HFFc6 (cell line): ENCODE data around the gene ATP5MC2. TPM values are rescaled to one million over a fixed set of nuclear protein-coding genes. Genes with fewer than 3 reads are reported as not detected.
A peak's percentile ranks its signal among the peaks of the same experiment; 100 is the strongest.

Experiments
- DNase-seq: peaks from one replicate; pipeline ENCODE4 v3.0.0-alpha.2; 2018
- H3K27ac Mint-ChIP-seq: 2 replicates; pipeline ENCODE4 v1.8.0; 2020; ENCODE audit warnings: mild to moderate bottlenecking, mixed read lengths
- H3K27me3 Mint-ChIP-seq: 2 replicates; pipeline ENCODE4 v1.8.0; 2021; ENCODE audit warnings: mild to moderate bottlenecking, moderate library complexity, mixed read lengths; ENCODE audit not compliant: insufficient read depth
- H3K36me3 Mint-ChIP-seq: 2 replicates; pipeline ENCODE4 v1.8.0; 2021; ENCODE audit warnings: low read depth, mixed read lengths
- H3K4me1 Mint-ChIP-seq: 2 replicates; pipeline ENCODE4 v1.8.0; 2020; ENCODE audit warnings: low read depth, mixed read lengths
- H3K4me3 Mint-ChIP-seq: 2 replicates; pipeline ENCODE4 v1.8.0; 2020; ENCODE audit warnings: mild to moderate bottlenecking, moderate library complexity, mixed read lengths
- H3K9me3 Mint-ChIP-seq: 2 replicates; pipeline ENCODE4 v1.8.0; 2020; ENCODE audit warnings: mild to moderate bottlenecking, mixed read lengths
- CTCF ChIP-seq: fragments of 200-600 bp; sonication (generic); IDR thresholded peaks from 2 replicates; pipeline ENCODE4 v1.5.0; 2021; ENCODE audit warnings: antibody characterized with exemption, mild to moderate bottlenecking
- total RNA-seq, 6 experiments: library from RNA; stranded (reverse); fragmentation: NEBNext Ultra II Directional; extraction: Animal tissue kit (Norgen Biotek cat#: 25700); gene quantifications; 2 replicates in 1 of 6; 3 replicates in 5 of 6; pipeline ENCODE4 v1.2.3, GENCODE V29; 2021

ATP5MC2 gene
- total RNA-seq, 6 experiments from 2014 or later: 257 to 366 (median 308) TPM

- H3K27ac Mint-ChIP-seq: no peak overlapping the region
- no peak for TF ChIP-seq CTCF
- DNase-seq: no peak
- no peaks in the 10 kb centered on the region for H3K36me3 Mint-ChIP-seq
- peaks cover 8% of the 10 kb centered on the region; the same call in 1 of the 2 replicates for H3K9me3 Mint-ChIP-seq
- no peak overlapping the region for H3K4me3 Mint-ChIP-seq
- peaks cover 8% of the 10 kb centered on the region for H3K27me3 Mint-ChIP-seq
- H3K4me1 Mint-ChIP-seq: peaks cover 5% of the 10 kb centered on the region
These were observed 44.2 kb downstream of the ATP5MC2 start for GRCh38 chr12:53631721-53632120.

- no peak overlapping the region for H3K4me3 Mint-ChIP-seq
- no peak for DNase-seq
- peaks cover 34% of the 10 kb centered on the region for H3K4me1 Mint-ChIP-seq
- H3K27ac Mint-ChIP-seq: no peak overlapping the region
- peaks cover 6% of the 10 kb centered on the region for H3K36me3 Mint-ChIP-seq
- peaks cover 8% of the 10 kb centered on the region; the same call in 1 of the 2 replicates for H3K9me3 Mint-ChIP-seq
- TF ChIP-seq CTCF: no peak
- peaks cover 8% of the 10 kb centered on the region for H3K27me3 Mint-ChIP-seq
These were observed 48.0 kb downstream of the ATP5MC2 start for GRCh38 chr12:53627919-53628318.

- peaks cover 8% of the 10 kb centered on the region; the same call in 1 of the 2 replicates for H3K9me3 Mint-ChIP-seq
- peaks cover 6% of the 10 kb centered on the region for H3K36me3 Mint-ChIP-seq
- DNase-seq: no peak
- peaks cover 6% of the 10 kb centered on the region for H3K27me3 Mint-ChIP-seq
- peak overlapping the region; percentile 99 for H3K4me3 Mint-ChIP-seq
- H3K27ac Mint-ChIP-seq: peak overlapping the region; percentile 96
- H3K4me1 Mint-ChIP-seq: peaks cover 34% of the 10 kb centered on the region
- no peak for TF ChIP-seq CTCF
These were observed 49.1 kb downstream of the ATP5MC2 start for GRCh38 chr12:53626702-53627169.

GRCh38 chr12:53625946-53626701 lies 49.8 kb downstream of the ATP5MC2 start, which contains the start of gene ATF7:
ATF7 (minus strand) TSS chr12:53626382; CDS start chr12:53601000, 25,382 bp downstream.
- Mint-ChIP-seq H3K36me3 (peaks cover 6% of the 10 kb centered on the region), H3K4me1 (peaks cover 34% of the 10 kb centered on the region)

GRCh38 chr12:53625373-53625945 lies 50.4 kb downstream of the ATP5MC2 start:
- H3K27me3 Mint-ChIP-seq: peaks cover 1% of the 10 kb centered on the region; the same call in 1 of the 2 replicates
- peak overlapping the region; percentile 99 for H3K4me3 Mint-ChIP-seq
- peak overlapping the region; percentile 96 for H3K27ac Mint-ChIP-seq
- H3K36me3 Mint-ChIP-seq: peaks cover 6% of the 10 kb centered on the region
- TF ChIP-seq CTCF: no peak
- no peaks in the 10 kb centered on the region for H3K9me3 Mint-ChIP-seq
- DNase-seq: no peak
- H3K4me1 Mint-ChIP-seq: peaks cover 34% of the 10 kb centered on the region

More at GRCh38 chr12:53625946-53626701, 49.8 kb downstream of the ATP5MC2 start, which contains the start of gene ATF7:
- Mint-ChIP-seq H3K9me3 (peaks cover 5% of the 10 kb centered on the region; the same call in 1 of the 2 replicates), H3K27ac (peak within 1 kb of the TSS; percentile 96), H3K27me3 (peaks cover 6% of the 10 kb centered on the region), H3K4me3 (peak within 1 kb of the TSS; percentile 99)
- no peak; the same call in 1 of the 2 replicates for TF ChIP-seq CTCF
- DNase-seq: peak; percentile 94
